Amygdala (tissue), 56 donors: ENCODE measurements around the gene ANKIB1.
A peak's percentile ranks its signal among the peaks of the same experiment; 100 is the strongest.

Experiments used
- DNase-seq, 56 donors: peaks; one replicate each; lab custom pipeline; 2025; lab: John Stamatoyannopoulos, UW

The ANKIB1 gene

DNA sequence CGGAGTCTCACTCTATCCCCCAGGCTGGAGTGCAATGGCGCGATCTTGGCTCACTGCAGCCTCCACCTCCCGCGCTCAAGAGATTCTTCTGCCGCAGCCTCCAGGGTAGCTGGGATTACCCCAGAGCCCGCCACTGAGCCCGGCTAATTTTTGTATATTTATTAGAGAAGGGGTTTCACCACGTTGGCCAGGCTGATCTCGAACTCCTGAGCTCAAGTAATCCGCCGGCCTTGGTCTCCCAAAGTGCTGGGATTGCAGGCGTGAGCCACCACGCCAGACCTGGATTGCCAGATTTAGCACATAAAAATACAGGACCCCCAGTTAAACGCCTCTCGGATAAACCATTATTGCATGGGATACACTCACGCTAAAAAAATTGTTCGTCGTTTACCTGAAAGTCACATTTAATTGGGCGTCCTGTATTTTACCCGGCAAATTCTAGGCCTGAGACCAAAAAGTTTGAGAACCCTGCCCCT is 201.1 kb downstream of the ANKIB1 start:
- peak in 1 of 56 donors; percentile 59 for DNase-seq

DNA sequence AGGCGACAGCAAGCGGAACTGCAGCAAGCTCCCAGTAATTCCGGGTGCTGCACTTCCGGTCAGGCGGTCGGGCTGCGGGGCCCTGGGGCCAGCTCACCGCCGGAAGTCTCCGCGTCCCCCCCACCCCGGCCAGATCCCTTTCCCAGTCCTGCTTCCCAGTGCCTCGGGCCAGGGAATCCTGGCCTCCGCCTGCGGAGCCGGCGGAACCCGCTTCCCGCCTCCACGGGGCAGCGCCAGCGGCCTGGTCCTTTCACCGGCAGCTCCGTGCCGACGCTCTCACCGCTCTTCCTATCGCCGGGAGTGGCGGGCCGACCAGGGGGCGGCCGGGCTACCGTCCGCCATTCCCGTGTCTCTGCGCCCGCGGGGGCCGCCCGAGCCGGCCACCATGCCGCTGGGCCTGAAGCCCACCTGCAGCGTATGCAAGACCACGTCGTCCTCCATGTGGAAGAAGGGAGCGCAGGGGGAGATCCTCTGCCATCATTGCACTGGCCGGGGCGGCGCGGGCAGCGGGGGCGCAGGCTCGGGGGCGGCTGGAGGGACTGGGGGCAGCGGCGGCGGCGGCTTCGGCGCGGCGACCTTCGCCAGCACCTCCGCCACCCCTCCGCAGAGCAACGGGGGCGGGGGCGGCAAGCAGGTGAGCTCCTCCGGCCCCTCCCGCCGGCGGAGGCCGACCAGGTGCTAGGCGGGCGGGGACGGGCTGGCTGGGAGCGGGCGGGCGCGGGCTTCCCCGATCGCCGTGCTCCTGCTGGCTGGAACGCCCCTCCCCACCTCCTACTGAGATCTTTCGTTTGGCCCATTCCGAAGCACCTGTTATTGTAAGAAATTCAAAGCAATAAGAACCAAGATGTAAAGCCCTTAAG is 201.8 kb downstream of the ANKIB1 start, which contains the start of gene GATAD1:
GATAD1 (plus strand) TSS at position 138 of the 860 bp plus-strand sequence; CDS start at position 386, 248 bp downstream.
- DNase-seq, result peak; percentile 47 to 94 (median 87)

DNA sequence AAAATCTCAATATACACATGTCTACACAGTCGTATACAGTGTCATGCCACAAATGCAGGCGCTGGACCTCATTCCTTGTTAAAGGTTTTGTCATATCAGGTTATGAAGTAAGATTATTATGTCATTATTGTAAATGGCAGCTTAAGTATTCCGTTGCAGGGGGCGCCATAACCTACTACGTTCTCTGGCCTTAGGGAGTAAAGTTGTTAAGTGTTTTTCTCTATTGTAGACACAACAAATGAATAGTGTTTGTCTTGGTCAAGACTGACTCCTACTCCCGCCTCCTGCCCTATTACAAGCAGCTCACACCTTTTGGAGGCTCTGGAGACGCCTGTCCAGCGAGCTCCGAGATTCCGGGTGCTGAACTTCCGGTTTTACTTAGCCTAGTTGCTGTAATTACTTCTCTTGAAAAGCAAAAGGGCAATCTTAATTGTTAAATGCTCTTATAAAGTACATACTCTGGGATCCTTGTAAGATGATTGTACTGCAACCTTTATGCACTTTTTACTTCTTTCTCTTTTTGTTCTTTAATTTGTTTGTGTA is 202.5 kb downstream of the ANKIB1 start:
- DNase-seq, result peak in 29 of 56 donors; percentile 7 to 65 (median 23)
